T-helper 2 cell treated with Interferon-gamma antibody and Interleukin-4, amounts not matched to agents 5 μg/mL and 100 μg/mL, for 36 hours (primary cell): ENCODE data around the gene CHRM5.
A peak's percentile ranks its signal among the peaks of the same experiment; 100 is the strongest.
"Not testable (repeated sequence)": the region's sequence is repeated elsewhere in the genome, so short reads cannot be mapped to it uniquely, and the experiment has no call there.

Source experiments
- DNase-seq: peaks from one replicate; pipeline ENCODE4 v3.0.0; 2021; ENCODE audit warnings: low spot score
- H3K27ac Mint-ChIP-seq: one replicate; pipeline ENCODE4 v1.8.0; 2021; ENCODE audit warnings: mild to moderate bottlenecking, mixed read lengths
- H3K27me3 Mint-ChIP-seq: one replicate; pipeline ENCODE4 v1.8.0; 2021; ENCODE audit warnings: low read depth, mixed read lengths
- H3K36me3 Mint-ChIP-seq: one replicate; pipeline ENCODE4 v1.8.0; 2021; ENCODE audit warnings: low read depth, mixed read lengths
- H3K4me1 Mint-ChIP-seq: one replicate; pipeline ENCODE4 v1.8.0; 2021; ENCODE audit warnings: low read depth, mixed read lengths
- H3K4me3 Mint-ChIP-seq: one replicate; pipeline ENCODE4 v1.8.0; 2022; ENCODE audit warnings: mild to moderate bottlenecking, moderate library complexity, mixed read lengths
- H3K9me3 Mint-ChIP-seq: one replicate; pipeline ENCODE4 v1.8.0; 2021; ENCODE audit warnings: mixed read lengths

The CHRM5 gene

GRCh38 chr15:34010921-34011320 is 42.6 kb downstream of the CHRM5 start:
- no peak for DNase-seq
- Mint-ChIP-seq H3K4me1 (peaks cover 2% of the 10 kb centered on the region), H3K9me3 (no peaks in the 10 kb centered on the region), H3K4me3 (no peak overlapping the region), H3K36me3 (no peaks in the 10 kb centered on the region), H3K27ac (no peak overlapping the region), H3K27me3 (peaks cover 2% of the 10 kb centered on the region)

GRCh38 chr15:34011481-34011880 is 43.2 kb downstream of the CHRM5 start:
- Mint-ChIP-seq H3K9me3 (no peaks in the 10 kb centered on the region), H3K27me3 (peaks cover 2% of the 10 kb centered on the region), H3K4me3 (no peak overlapping the region), H3K27ac (no peak overlapping the region), H3K36me3 (no peaks in the 10 kb centered on the region), H3K4me1 (peaks cover 2% of the 10 kb centered on the region)
- DNase-seq = no peak

GRCh38 chr15:34012461-34013028 is 44.2 kb downstream of the CHRM5 start:
- Mint-ChIP-seq H3K27ac (no peak overlapping the region), H3K36me3 (peaks cover 2% of the 10 kb centered on the region), H3K4me3 (no peak overlapping the region), H3K27me3 (peaks cover 5% of the 10 kb centered on the region), H3K9me3 (no peaks in the 10 kb centered on the region), H3K4me1 (peaks cover 6% of the 10 kb centered on the region)
- DNase-seq = no peak

- Mint-ChIP-seq H3K27ac (no peak overlapping the region), H3K36me3 (peaks cover 5% of the 10 kb centered on the region), H3K4me1 (peaks cover 13% of the 10 kb centered on the region), H3K27me3 (peaks cover 5% of the 10 kb centered on the region), H3K4me3 (no peak overlapping the region), H3K9me3 (peaks cover 6% of the 10 kb centered on the region)
- no peak for DNase-seq
Observed at GRCh38 chr15:34013746-34014145, 45.4 kb downstream of the CHRM5 start.

- Mint-ChIP-seq H3K27ac (no peak overlapping the region), H3K36me3 (peaks cover 5% of the 10 kb centered on the region), H3K27me3 (peaks cover 5% of the 10 kb centered on the region), H3K4me3 (no peak overlapping the region), H3K9me3 (peaks cover 6% of the 10 kb centered on the region), H3K4me1 (peaks cover 15% of the 10 kb centered on the region)
- no peak for DNase-seq
Observed at GRCh38 chr15:34014556-34014955, 46.3 kb downstream of the CHRM5 start.

GRCh38 chr15:34018021-34018645 is 49.8 kb downstream of the CHRM5 start:
- peak; percentile 43 for DNase-seq
- Mint-ChIP-seq H3K9me3 (peaks cover 13% of the 10 kb centered on the region), H3K36me3 (peaks cover 11% of the 10 kb centered on the region), H3K27ac (peak overlapping the region; percentile 83), H3K4me1 (peaks cover 21% of the 10 kb centered on the region), H3K27me3 (peaks cover 3% of the 10 kb centered on the region), H3K4me3 (peak overlapping the region; percentile 83)

GRCh38 chr15:34018738-34019137 is 50.4 kb downstream of the CHRM5 start:
- Mint-ChIP-seq H3K36me3 (peaks cover 11% of the 10 kb centered on the region), H3K27ac (peak overlapping the region; percentile 83), H3K4me1 (peaks cover 21% of the 10 kb centered on the region), H3K9me3 (peaks cover 13% of the 10 kb centered on the region), H3K4me3 (peak overlapping the region; percentile 83)
- not testable (repeated sequence) for DNase-seq, H3K27me3 Mint-ChIP-seq

- Mint-ChIP-seq H3K9me3 (peaks cover 13% of the 10 kb centered on the region), H3K36me3 (peaks cover 11% of the 10 kb centered on the region), H3K4me1 (peaks cover 21% of the 10 kb centered on the region), H3K4me3 (no peak overlapping the region), H3K27ac (no peak overlapping the region), H3K27me3 (peaks cover 3% of the 10 kb centered on the region)
- no peak for DNase-seq
Observed at GRCh38 chr15:34019369-34019990, 51.2 kb downstream of the CHRM5 start.

GRCh38 chr15:34023907-34024306 is 55.6 kb downstream of the CHRM5 start:
- H3K27ac Mint-ChIP-seq = no peak overlapping the region
- no peak overlapping the region for H3K4me3 Mint-ChIP-seq
- peaks cover 12% of the 10 kb centered on the region for H3K4me1 Mint-ChIP-seq
- H3K9me3 Mint-ChIP-seq = peaks cover 15% of the 10 kb centered on the region
- no peaks in the 10 kb centered on the region for H3K27me3 Mint-ChIP-seq
- DNase-seq = no peak
- peaks cover 13% of the 10 kb centered on the region for H3K36me3 Mint-ChIP-seq

- peaks cover 10% of the 10 kb centered on the region for H3K4me1 Mint-ChIP-seq
- DNase-seq = no peak
- H3K27me3 Mint-ChIP-seq = no peaks in the 10 kb centered on the region
- no peak overlapping the region for H3K27ac Mint-ChIP-seq
- H3K9me3 Mint-ChIP-seq = peaks cover 15% of the 10 kb centered on the region
- no peak overlapping the region for H3K4me3 Mint-ChIP-seq
- peaks cover 13% of the 10 kb centered on the region for H3K36me3 Mint-ChIP-seq
Observed at GRCh38 chr15:34025252-34025651, 57.0 kb downstream of the CHRM5 start.

GRCh38 chr15:34027606-34028005 is 59.3 kb downstream of the CHRM5 start:
- Mint-ChIP-seq H3K27ac (no peak overlapping the region), H3K4me1 (peaks cover 7% of the 10 kb centered on the region), H3K36me3 (peaks cover 7% of the 10 kb centered on the region), H3K4me3 (no peak overlapping the region), H3K9me3 (peaks cover 8% of the 10 kb centered on the region), H3K27me3 (no peaks in the 10 kb centered on the region)
- DNase-seq = no peak

GRCh38 chr15:34031987-34032760 is 63.9 kb downstream of the CHRM5 start:
- no peak overlapping the region for H3K27ac Mint-ChIP-seq

GRCh38 chr15:34038023-34038870 is 70.0 kb downstream of the CHRM5 start:
- H3K4me3 Mint-ChIP-seq = peak overlapping the region; percentile 89
- H3K9me3 Mint-ChIP-seq = no peaks in the 10 kb centered on the region
- H3K36me3 Mint-ChIP-seq = no peaks in the 10 kb centered on the region
- H3K27me3 Mint-ChIP-seq = no peaks in the 10 kb centered on the region
- peak overlapping the region; percentile 94 for H3K27ac Mint-ChIP-seq
- DNase-seq = peak; percentile 69
- peaks cover 21% of the 10 kb centered on the region for H3K4me1 Mint-ChIP-seq

More at GRCh38 chr15:34031987-34032760, 63.9 kb downstream of the CHRM5 start:
- Mint-ChIP-seq H3K36me3 (peaks cover 4% of the 10 kb centered on the region), H3K4me1 (peaks cover 5% of the 10 kb centered on the region), H3K27me3 (no peaks in the 10 kb centered on the region), H3K9me3 (peaks cover 8% of the 10 kb centered on the region), H3K4me3 (no peak overlapping the region)
- DNase-seq = no peak
